H1 (cell line): Measurements from ENCODE around the gene EMC7. TPM values are rescaled to one million over a fixed set of nuclear protein-coding genes. Genes with fewer than 3 reads are reported as not detected.

Source experiments
- CTCF ChIA-PET: fragments of 300-600 bp; sonication (Branson Sonifier 250); formaldehyde crosslinking; loops from one replicate; lab custom pipeline; 2021; ENCODE audit not compliant: partially characterized antibody; lab: Charles Lee
- POLR2A ChIA-PET: fragments of 300-600 bp; sonication (Branson Sonifier 250); formaldehyde crosslinking; loops from one replicate; lab custom pipeline; 2021; ENCODE audit warnings: inconsistent platforms; ENCODE audit not compliant: partially characterized antibody; lab: Charles Lee
- DNase-seq, 2 experiments: peaks; one replicate each; pipeline versions ENCODE4 v3.0.0 to v3.0.0-alpha.2; 2010 to 2022; ENCODE audit warnings: low spot score in 2 of 2, low read depth in 1 of 2, mixed read lengths in 1 of 2
- FAIRE-seq: peaks from 2 replicates; lab custom pipeline; 2011; peaks lifted over from hg19 to GRCh38; lab: Jason Lieb, UNC
- H2AFZ ChIP-seq: 2 replicates; pipeline ENCODE4 v1.8.1; 2012; ENCODE audit warnings: low read length, inconsistent platforms
- H2AK5ac ChIP-seq: 2 replicates; pipeline ENCODE4 v1.6.1; 2013; ENCODE audit warnings: low read depth, low read length
- H2BK120ac ChIP-seq: replicated peaks from 2 replicates; pipeline ENCODE3; 2013; ENCODE audit warnings: low read depth, low read length, inconsistent platforms
- H2BK12ac ChIP-seq: 2 replicates; pipeline ENCODE4 v1.6.1; 2013; ENCODE audit warnings: low read depth, low read length
- H2BK15ac ChIP-seq: 2 replicates; pipeline ENCODE4 v1.6.1; 2013; ENCODE audit warnings: low read length
- H2BK20ac ChIP-seq: 2 replicates; pipeline ENCODE4 v1.6.1; 2013; ENCODE audit warnings: low read length
- H2BK5ac ChIP-seq: 2 replicates; pipeline ENCODE4 v1.6.1; 2013; ENCODE audit warnings: low read depth, low read length
- H3K14ac ChIP-seq: 2 replicates; pipeline ENCODE4 v1.6.1; 2013; ENCODE audit warnings: inconsistent platforms; ENCODE audit not compliant: insufficient read length
- H3K18ac ChIP-seq: 2 replicates; pipeline ENCODE4 v1.6.1; 2013; ENCODE audit warnings: low read length; ENCODE audit errors: extremely low read depth
- H3K23ac ChIP-seq: 2 replicates; pipeline ENCODE4 v1.6.1; 2013; ENCODE audit warnings: inconsistent platforms; ENCODE audit not compliant: insufficient read length
- H3K23me2 ChIP-seq: 2 replicates; pipeline ENCODE4 v1.6.1; 2013; ENCODE audit warnings: low read depth, low read length
- H3K27ac ChIP-seq: 2 replicates; pipeline ENCODE4 v1.6.1; 2011; ENCODE audit warnings: low read depth, low read length, inconsistent platforms
- H3K27me3 ChIP-seq, 4 experiments: replicated peaks in 1 of 4; 1 replicate in 1 of 4; 2 replicates in 3 of 4; pipeline versions ENCODE4 v1.6.1 to v1.8.1; 2011 to 2013; ENCODE audit warnings: low read length in 3 of 4, mild to moderate bottlenecking in 3 of 4, inconsistent platforms in 2 of 4, mixed read lengths in 2 of 4, moderate library complexity in 1 of 4; ENCODE audit not compliant: control insufficient read depth in 3 of 4, insufficient read depth in 3 of 4; ENCODE audit errors: extremely low read depth in 1 of 4
- H3K36me3 ChIP-seq, 4 experiments: 2 replicates each; pipeline versions ENCODE4 v1.6.1 to v1.8.1; 2011 to 2013; ENCODE audit warnings: mild to moderate bottlenecking in 4 of 4, low read length in 3 of 4, moderate library complexity in 2 of 4, control low read depth in 1 of 4, inconsistent platforms in 1 of 4; ENCODE audit not compliant: insufficient read depth in 4 of 4, control insufficient read depth in 2 of 4
- H3K4ac ChIP-seq: replicated peaks from 2 replicates; pipeline ENCODE3; 2013; ENCODE audit warnings: low read length, low read depth, mixed read lengths, inconsistent platforms; ENCODE audit not compliant: insufficient read length
- H3K4me1 ChIP-seq, 4 experiments: replicated peaks in 1 of 4; 1 replicate in 1 of 4; 2 replicates in 3 of 4; pipeline versions ENCODE4 v1.6.1 to v1.8.1; 2011 to 2013; ENCODE audit warnings: low read length in 3 of 4, inconsistent platforms in 2 of 4, mixed read lengths in 1 of 4; ENCODE audit not compliant: insufficient read depth in 4 of 4, control insufficient read depth in 3 of 4
- H3K4me2 ChIP-seq, 2 experiments: 2 replicates each; pipeline versions ENCODE4 v1.6.1 to v1.8.1; 2011 to 2013; ENCODE audit warnings: low read depth in 2 of 2, low read length in 2 of 2, control low read depth in 1 of 2, inconsistent platforms in 1 of 2, mild to moderate bottlenecking in 1 of 2; ENCODE audit not compliant: insufficient read depth in 1 of 2
- H3K4me3 ChIP-seq, 4 experiments: fragments of 200-600, 300-600 bp in 1 of 4; sonication (generic), shearing (Covaris generic), sonication (Bioruptor Twin) in 1 of 4; 2 replicates each; pipeline versions ENCODE4 v1.5.1 to v1.8.1; 2011 to 2016; ENCODE audit warnings: low read length in 4 of 4, low read depth in 3 of 4, control low read depth in 2 of 4, inconsistent platforms in 2 of 4, mild to moderate bottlenecking in 2 of 4, mixed read lengths in 1 of 4, moderate library complexity in 1 of 4; ENCODE audit not compliant: insufficient read depth in 2 of 4; ENCODE audit errors: extremely low read depth in 1 of 4
- H3K56ac ChIP-seq: replicated peaks from 2 replicates; pipeline ENCODE3; 2013; ENCODE audit warnings: low read depth, mild to moderate bottlenecking, mixed read lengths, low read length, inconsistent platforms; ENCODE audit not compliant: insufficient read length
- H3K79me1 ChIP-seq: 2 replicates; pipeline ENCODE4 v1.6.1; 2013; ENCODE audit warnings: low read depth, low read length, control low read depth
- H3K79me2 ChIP-seq, 2 experiments: 2 replicates each; pipeline versions ENCODE4 v1.6.1 to v1.8.1; 2012 to 2013; ENCODE audit warnings: low read length in 2 of 2, mild to moderate bottlenecking in 2 of 2, inconsistent platforms in 1 of 2; ENCODE audit not compliant: insufficient read depth in 2 of 2, control insufficient read depth in 1 of 2
- H3K9ac ChIP-seq, 4 experiments: replicated peaks in 1 of 4; 1 replicate in 1 of 4; 2 replicates in 3 of 4; pipeline versions ENCODE4 v1.6.1 to v1.8.1; 2011 to 2013; ENCODE audit warnings: low read depth in 3 of 4, low read length in 3 of 4, control low read depth in 2 of 4, mild to moderate bottlenecking in 2 of 4, moderate library complexity in 2 of 4, inconsistent platforms in 1 of 4; ENCODE audit errors: extremely low read depth in 1 of 4
- H3K9me3 ChIP-seq, 2 experiments: 2 replicates each; pipeline versions ENCODE4 v1.6.1 to v1.8.1; 2012 to 2013; ENCODE audit warnings: mild to moderate bottlenecking in 2 of 2, moderate library complexity in 2 of 2, control low read depth in 1 of 2, inconsistent platforms in 1 of 2, low read depth in 1 of 2, low read length in 1 of 2, mixed read lengths in 1 of 2; ENCODE audit not compliant: insufficient read depth in 2 of 2
- H4K20me1 ChIP-seq, 2 experiments: replicated peaks in 1 of 2; 2 replicates each; pipeline versions ENCODE3 to v1.8.1; 2011 to 2013; ENCODE audit warnings: inconsistent platforms in 2 of 2, low read length in 2 of 2, mild to moderate bottlenecking in 1 of 2; ENCODE audit not compliant: insufficient read depth in 2 of 2, control insufficient read depth in 1 of 2
- H4K5ac ChIP-seq: 2 replicates; pipeline ENCODE4 v1.6.1; 2013; ENCODE audit warnings: low read length, low read depth, mixed read lengths, inconsistent platforms; ENCODE audit not compliant: insufficient read length
- H4K8ac ChIP-seq: 2 replicates; pipeline ENCODE4 v1.8.0; 2013; ENCODE audit warnings: mild to moderate bottlenecking, moderate library complexity, low read length, inconsistent platforms; ENCODE audit not compliant: insufficient read depth; ENCODE audit errors: extremely low read depth
- H4K91ac ChIP-seq: replicated peaks from 2 replicates; pipeline ENCODE3; 2013; ENCODE audit warnings: low read length, mixed read lengths, inconsistent platforms; ENCODE audit not compliant: insufficient read length
- JUN ChIP-seq: IDR thresholded peaks from 2 replicates; pipeline ENCODE4 v1.6.1; 2011; ENCODE audit warnings: low read depth, mild to moderate bottlenecking, improper control_type of control experiment, low read length
- KDM5A ChIP-seq: fragments of 200-600 bp; IDR thresholded peaks from 2 replicates; pipeline ENCODE4 v1.7.1; 2012; ENCODE audit warnings: mild to moderate bottlenecking, low read length, inconsistent platforms, mixed read lengths
- USF2 ChIP-seq: IDR thresholded peaks from 2 replicates; pipeline ENCODE4 v1.6.1; 2011; ENCODE audit warnings: low read length, improper control_type of control experiment
- WGBS, 2 experiments: shearing (Covaris generic) in 1 of 2; methylation state at CpG; one replicate each; pipeline versions ENCODE4 v1.1.6 to v1.1.7; 2013 to 2015; ENCODE audit warnings: low lambda C conversion rate in 2 of 2, mixed read lengths in 2 of 2, inconsistent platforms in 1 of 2, low coverage in 1 of 2, missing lambda C conversion rate in 1 of 2; ENCODE audit not compliant: insufficient replicate concordance in 2 of 2, insufficient coverage in 1 of 2, insufficient read length in 1 of 2; ENCODE audit errors: extremely low coverage in 1 of 2, missing lambda C conversion rate in 1 of 2; 5-methylcytosine and 5-hydroxymethylcytosine counted together
- polyA plus RNA-seq, 7 experiments: library from polyadenylated mRNA; depleted of rRNA in 3 of 7; stranded (reverse) in 5 of 7; unstranded in 2 of 7; fragments of >200 nt in 5 of 7; fragments of 200-250 nt in 2 of 7; gene quantifications; 1 replicate in 5 of 7; 2 replicates in 1 of 7; 4 replicates in 1 of 7; pipeline versions ENCODE4 v1.2.1 to v1.2.3, GENCODE V29; 2011 to 2013; ENCODE audit warnings: missing spikeins in 2 of 7, mixed read lengths in 2 of 7
- total RNA-seq: library from RNA; stranded (reverse); fragmentation: NEBNext Ultra II Directional; extraction: Animal tissue kit (Norgen Biotek cat#: 25700); gene quantifications from 2 replicates; pipeline ENCODE4 v1.2.1, GENCODE V29; 2021

The EMC7 gene
- total and polyA plus RNA-seq, 2 of the 8 experiments (the other 6 are each of a cell fraction or from before 2014, with no cell fraction given): 29.0 to 39.0 TPM

- TF ChIP-seq JUN (no peak), USF2 (no peak), KDM5A (no peak)
- Histone ChIP-seq H3K14ac (no peak overlapping the region), H3K4me3 (no peak overlapping the region), H3K79me2 (no peaks in the 10 kb centered on the region), H4K20me1 (no peaks in the 10 kb centered on the region), H2BK5ac (no peak overlapping the region), H3K9me3 (no peaks in the 10 kb centered on the region), H3K27ac (no peak overlapping the region), H4K8ac (no peak overlapping the region), H2AK5ac (no peak overlapping the region), H3K4me2 (no peak overlapping the region), H2BK20ac (no peak overlapping the region), H2BK12ac (0 out of 2 replicates have a peak overlapping the region, but pooled peaks have one; percentile 17), H3K56ac (no peak overlapping the region), H4K91ac (no peak overlapping the region), H2BK120ac (no peak overlapping the region), H2AFZ (0 out of 2 replicates have a peak overlapping the region, but pooled peaks have one; percentile 49), H3K9ac (no peak overlapping the region; a peak in 1 of 7 replicates), H3K4me1 (no peaks in the 10 kb centered on the region; a peak in 1 of 7 replicates), H3K36me3 (no peaks in the 10 kb centered on the region), H3K18ac (no peak overlapping the region), H2BK15ac (no peak overlapping the region), H3K79me1 (no peaks in the 10 kb centered on the region), H3K4ac (no peak overlapping the region), H4K5ac (no peak overlapping the region), H3K23ac (no peak overlapping the region), H3K23me2 (no peaks in the 10 kb centered on the region), H3K27me3 (no peaks in the 10 kb centered on the region)
- CTCF ChIA-PET: interaction anchor here (0.7 to 5.9 kb wide), 13 partner anchors 9 to 117 kb away, joined by 3 to 74 read pairs (median 5); partner anchors contain the start of gene KATNBL1
- FAIRE-seq (no peak), DNase-seq (no peak)
- POLR2A ChIA-PET: interaction anchor here (1.0 to 2.7 kb wide), 3 partner anchors 12 to 100 kb away, joined by 3 to 15 read pairs (median 5); partner anchors contain the start of gene KATNBL1
- WGBS, 2 experiments: 86% methylated on average over 6 of the region's 6 CpGs; no CpG with 5 or more reads in 1 of the 2 experiments
Measured at GRCh38 chr15:34111488-34111887, 9.8 kb upstream of the EMC7 start.
